K562 (cell line): ENCODE data around the gene MACROD2. TPM values are rescaled to one million over a fixed set of nuclear protein-coding genes. Genes with fewer than 3 reads are reported as not detected.

Experiments used
- ATAC-seq: fragments of 200-7000 bp; cut with Tn5 transposase; 3 replicates; pipeline ENCODE4 v1.9.1; 2020; ENCODE audit warnings: moderate library complexity
- BruUV-seq: library from RNA; stranded (reverse); fragments of 400-500 nt; replicated peaks from 2 replicates; lab custom pipeline; 2021; lab: Mats Ljungman, UMichigan
- CTCF ChIA-PET: fragments of 300-600 bp; formaldehyde crosslinking; extraction: SDS; loops from one replicate; lab custom pipeline; 2021; ENCODE audit warnings: low intra/inter-chr PET ratio; lab: Yijun Ruan, JAX
- POLR2A ChIA-PET: fragments of 300-600, 350-650 bp; sonication (Branson Sonifier 250); formaldehyde crosslinking; extraction: SDS; loops from one replicate; lab custom pipeline; 2021; ENCODE audit warnings: antibody characterized with exemption, inconsistent platforms; lab: Yijun Ruan, JAX
- DNase-seq, 4 experiments: peaks; one replicate each; pipeline versions ENCODE4 v3.0.0 to v3.0.0-alpha.2; 2011 to 2018; ENCODE audit warnings: low spot score in 3 of 4, mixed read lengths in 3 of 4; ENCODE audit errors: extremely low read depth in 1 of 4
- FAIRE-seq: peaks from 2 replicates; lab custom pipeline; 2011; peaks lifted over from hg19 to GRCh38; lab: Jason Lieb, UNC
- H2AFZ ChIP-seq: 2 replicates; pipeline ENCODE4 v1.6.0; 2011; ENCODE audit warnings: low read depth, low read length, control low read depth, inconsistent platforms
- H3K27ac ChIP-seq: fragments of 200-600 bp; 3 replicates; pipeline ENCODE4 v1.8.0; 2011; ENCODE audit warnings: low read depth, mild to moderate bottlenecking, control low read depth, inconsistent platforms, low read length, moderate library complexity, mixed read lengths; ENCODE audit errors: extremely low read depth
- H3K27me3 ChIP-seq, 2 experiments: fragments of 300-600 bp in 1 of 2; 2 replicates in 1 of 2; 3 replicates in 1 of 2; pipeline versions ENCODE4 v1.6.0 to v1.8.0; 2011; ENCODE audit warnings: inconsistent platforms in 2 of 2, low read length in 2 of 2, mild to moderate bottlenecking in 1 of 2, mixed read lengths in 1 of 2, moderate library complexity in 1 of 2; ENCODE audit not compliant: control insufficient read depth in 2 of 2, insufficient read depth in 2 of 2
- H3K36me3 ChIP-seq: fragments of 300-600 bp; 3 replicates; pipeline ENCODE4 v1.8.0; 2011; ENCODE audit warnings: mild to moderate bottlenecking, low read length, inconsistent platforms; ENCODE audit not compliant: control insufficient read depth, insufficient read depth
- H3K4me1 ChIP-seq, 2 experiments: fragments of 200-600 bp in 1 of 2; replicated peaks in 1 of 2; 2 replicates in 1 of 2; 3 replicates in 1 of 2; pipeline versions ENCODE4 v1.5.1 to v1.8.0; 2011; ENCODE audit warnings: inconsistent platforms in 2 of 2, low read length in 2 of 2, mild to moderate bottlenecking in 1 of 2, mixed read lengths in 1 of 2, moderate library complexity in 1 of 2; ENCODE audit not compliant: control insufficient read depth in 2 of 2, insufficient read depth in 2 of 2
- H3K4me2 ChIP-seq: 2 replicates; pipeline ENCODE4 v1.6.1; 2011; ENCODE audit warnings: low read length, control low read depth, inconsistent platforms, mixed read lengths; ENCODE audit not compliant: insufficient read depth
- H3K4me3 ChIP-seq: fragments of 200-600 bp; sonication (generic), shearing (Covaris generic); 2 replicates; pipeline ENCODE4 v1.5.1; 2016; ENCODE audit warnings: control low read depth, inconsistent platforms
- H3K79me2 ChIP-seq: fragments of 200-600 bp; 3 replicates; pipeline ENCODE4 v1.8.0; 2011; ENCODE audit warnings: low read length, inconsistent platforms; ENCODE audit not compliant: control insufficient read depth, insufficient read depth
- H3K9ac ChIP-seq, 2 experiments: 2 replicates each; pipeline versions ENCODE4 v1.6.0 to v1.6.1; 2011; ENCODE audit warnings: low read depth in 2 of 2, low read length in 2 of 2, control low read depth in 1 of 2, inconsistent platforms in 1 of 2, mild to moderate bottlenecking in 1 of 2, mixed read lengths in 1 of 2; ENCODE audit not compliant: insufficient read depth in 1 of 2
- H3K9me1 ChIP-seq: one replicate; pipeline ENCODE4 v1.6.0; 2011; ENCODE audit warnings: inconsistent platforms, mild to moderate bottlenecking, low read length, moderate library complexity; ENCODE audit not compliant: control insufficient read depth, insufficient read depth
- H3K9me3 ChIP-seq: replicated peaks from 2 replicates; pipeline ENCODE4 v1.5.1; 2011; ENCODE audit warnings: low read depth, low read length, inconsistent platforms; ENCODE audit not compliant: control insufficient read depth, insufficient read depth
- H4K20me1 ChIP-seq: replicated peaks from 2 replicates; pipeline ENCODE4 v1.6.1; 2011; ENCODE audit warnings: low read length, inconsistent platforms, mixed read lengths; ENCODE audit not compliant: control insufficient read depth, insufficient read depth
- FOXA1 ChIP-seq: fragments of 450-650 bp; IDR thresholded peaks from 2 replicates; pipeline ENCODE4 v1.6.1; 2016; ENCODE audit warnings: mild to moderate bottlenecking, borderline replicate concordance
- HINFP ChIP-seq: fragments of 450-650 bp; conservative IDR thresholded peaks from 2 replicates; pipeline ENCODE4 v1.6.1; 2016; ENCODE audit warnings: missing genetic modification characterization, low read depth, mild to moderate bottlenecking, control low read depth, missing compliant biosample characterization
- ILK ChIP-seq: fragments of 450-650 bp; IDR thresholded peaks from 2 replicates; pipeline ENCODE4 v1.6.1; 2016; ENCODE audit warnings: missing genetic modification characterization, low read depth, mild to moderate bottlenecking, missing compliant biosample characterization, moderate library complexity, borderline replicate concordance
- JUNB ChIP-seq: fragments of 450-650 bp; formaldehyde crosslinking; conservative IDR thresholded peaks from 2 replicates; pipeline ENCODE4 v1.4.0; 2020; ENCODE audit warnings: mild to moderate bottlenecking
- MEF2A ChIP-seq: IDR thresholded peaks from 2 replicates; pipeline ENCODE4 v1.6.1; 2011; ENCODE audit warnings: low read depth, mild to moderate bottlenecking, low read length, moderate library complexity; ENCODE audit not compliant: control insufficient read depth
- NONO ChIP-seq, 2 experiments: fragments of 200-400 bp in 1 of 2; fragments of 450-650 bp in 1 of 2; formaldehyde crosslinking in 1 of 2; IDR thresholded peaks; 2 replicates each; pipeline ENCODE4 v1.6.1; 2017; ENCODE audit warnings: low read depth in 2 of 2, mild to moderate bottlenecking in 2 of 2, moderate library complexity in 2 of 2, low read length in 1 of 2
- PYGO2 ChIP-seq: fragments of 450-650 bp; IDR thresholded peaks from 2 replicates; pipeline ENCODE4 v1.6.1; 2016; ENCODE audit warnings: mild to moderate bottlenecking, missing genetic modification characterization, moderate library complexity, missing compliant biosample characterization
- SAP30 ChIP-seq: fragments of 200-600 bp; sonication (generic); IDR thresholded peaks from 2 replicates; pipeline ENCODE4 v1.6.1; 2012; ENCODE audit warnings: borderline replicate concordance, low read depth, mild to moderate bottlenecking, moderate library complexity, low read length, control low read depth, inconsistent platforms; ENCODE audit not compliant: insufficient read depth, poor library complexity, severe bottlenecking
- SMARCA5 ChIP-seq: fragments of 450-650 bp; IDR thresholded peaks from 2 replicates; pipeline ENCODE4 v1.6.1; 2016
- ZFPM2 ChIP-seq: fragments of 250-450 bp; sonication (Bioruptor Pico); IDR thresholded peaks from 2 replicates; pipeline ENCODE4 v1.5.1; 2022; ENCODE audit warnings: mild to moderate bottlenecking
- ZMIZ1 ChIP-seq, 2 experiments: fragments of 150-350 bp in 1 of 2; IDR thresholded peaks; 2 replicates each; pipeline ENCODE4 v1.6.1; 2012 to 2016; ENCODE audit warnings: low read depth in 2 of 2, low read length in 2 of 2, mild to moderate bottlenecking in 1 of 2, moderate library complexity in 1 of 2
- ZNF232 ChIP-seq: sonication (generic); formaldehyde crosslinking; IDR thresholded peaks from 2 replicates; pipeline ENCODE4 v1.8.0; 2022; ENCODE audit warnings: mild to moderate bottlenecking, missing genetic modification reagents
- ZNF639 ChIP-seq, 2 experiments: fragments of 200-800 bp in 1 of 2; sonication (Bioruptor generic) in 1 of 2; sonication (generic) in 1 of 2; formaldehyde crosslinking in 1 of 2; IDR thresholded peaks in 1 of 2; conservative IDR thresholded peaks in 1 of 2; 2 replicates each; pipeline versions ENCODE4 v1.5.0 to v1.6.1; 2016 to 2020; ENCODE audit warnings: missing compliant biosample characterization in 1 of 2, missing genetic modification characterization in 1 of 2, missing genetic modification reagents in 1 of 2
- ZNF695 ChIP-seq: fragments of 450-650 bp; formaldehyde crosslinking; IDR thresholded peaks from 2 replicates; pipeline ENCODE4 v1.4.0; 2020; ENCODE audit warnings: mild to moderate bottlenecking, moderate library complexity
- ZNF766 ChIP-seq: fragments of 200-800 bp; sonication (Bioruptor generic); conservative IDR thresholded peaks from 2 replicates; pipeline ENCODE4 v1.6.1; 2016; ENCODE audit warnings: missing genetic modification characterization, missing compliant biosample characterization
- WGBS: fragments of 100-300 bp; shearing (Covaris generic); methylation state at CpG from one replicate; pipeline ENCODE4 v1.1.6; 2016; ENCODE audit warnings: low coverage, mixed read lengths; ENCODE audit not compliant: insufficient coverage; ENCODE audit errors: missing lambda C conversion rate; 5-methylcytosine and 5-hydroxymethylcytosine counted together
- in situ Hi-C: fragments of 300-500 bp; cut with MboI; formaldehyde crosslinking; loops from 4 replicates; pipeline ENCODE4 v1.15.0; 2018; ENCODE audit warnings: inconsistent platforms, mixed read lengths
- intact Hi-C: fragments of 100-400 bp; cut with micrococcal nuclease; formaldehyde crosslinking; loops from 2 replicates; pipeline ENCODE4 v1.14.2; 2022
- polyA plus RNA-seq, 8 experiments: library from polyadenylated mRNA; depleted of rRNA in 4 of 8; stranded (reverse) in 5 of 8; unstranded in 3 of 8; fragments of >200 nt; fragmentation: Nextera tagmentation in 2 of 8; fragmentation: Illumina TruSeq in 1 of 8; extraction: Ambion mirVana in 2 of 8; extraction: Trizol in 1 of 8; gene quantifications; 2 replicates each; pipeline versions ENCODE4 v1.2.1 to v1.2.3, GENCODE V29; 2011 to 2014; ENCODE audit warnings: inconsistent platforms in 1 of 8, missing spikeins in 1 of 8
- total RNA-seq, 7 experiments: library from RNA; depleted of rRNA in 6 of 7; stranded (reverse); fragments of >200 nt in 6 of 7; fragmentation: Illumina TruSeq in 2 of 7; extraction: Trizol in 2 of 7; gene quantifications; 2 replicates each; pipeline versions ENCODE4 v1.2.1 to v1.2.3, GENCODE V29; 2011 to 2021; ENCODE audit warnings: low replicate concordance in 1 of 7

The MACROD2 gene
- total and polyA plus RNA-seq, 9 of the 15 experiments (the other 6 are each of a cell fraction or from before 2014, with no cell fraction given): not detected

- no peak overlapping the region for H2AFZ ChIP-seq
- no TSS peak for BruUV-seq
- H4K20me1 ChIP-seq: no peaks in the 10 kb centered on the region
- H3K4me2 ChIP-seq: no peak overlapping the region
- ChIA-PET CTCF (no interaction called here), POLR2A (interaction anchor here (0.6 kb wide), 1 partner anchor 95 kb away, joined by 3 read pairs; no protein-coding TSS in a partner anchor)
- H3K9me3 ChIP-seq: no peaks in the 10 kb centered on the region
- H3K27ac ChIP-seq: no peak overlapping the region
- H3K4me3 ChIP-seq: no peak overlapping the region
- no peaks in the 10 kb centered on the region for H3K36me3 ChIP-seq
- no peaks in the 10 kb centered on the region for H3K79me2 ChIP-seq
- WGBS: 0% methylated on average over 4 of the region's 4 CpGs
- DNase-seq: no peak
- H3K4me1 ChIP-seq: no peaks in the 10 kb centered on the region
- H3K9me1 ChIP-seq: no peaks in the 10 kb centered on the region
- ATAC-seq: no peak
- H3K9ac ChIP-seq: no peak overlapping the region
- H3K27me3 ChIP-seq: no peaks in the 10 kb centered on the region
- intact Hi-C loops: no loop called here
- FAIRE-seq: no peak
- in situ Hi-C loops: no loop called here
- no peak for TF ChIP-seq ZNF695 (CRISPR knock-in tag)
- no peak for TF ChIP-seq ZNF766
- TF ChIP-seq ZNF639 (CRISPR knock-in tag; conservative IDR thresholded peaks at IDR 0.05 in 1 of 2, IDR thresholded peaks at IDR 0.05 in 1 of 2): no peak
- TF ChIP-seq NONO (IDR thresholded peaks at IDR 0.05; ENCODE audit: low read depth in 2 of 2, low read length in 1 of 2): no peak
- no peak for TF ChIP-seq PYGO2 (tag)
- TF ChIP-seq ZMIZ1 (IDR thresholded peaks at IDR 0.05; ENCODE audit: low read depth in 2 of 2, low read length in 2 of 2): no peak
- TF ChIP-seq ZFPM2: no peak
- TF ChIP-seq ILK (tag): no peak
- TF ChIP-seq HINFP: no peak
- TF ChIP-seq MEF2A: no peak
- TF ChIP-seq FOXA1: no peak
- TF ChIP-seq ZNF232: no peak
- TF ChIP-seq JUNB (CRISPR knock-in tag): no peak
- no peak for TF ChIP-seq SMARCA5
- no peak for TF ChIP-seq SAP30
Measured at GRCh38 chr20:14282140-14282539, 286.8 kb downstream of the MACROD2 start.
